ENCODE measurements around the gene PARD3B. TPM values are rescaled to one million over a fixed set of nuclear protein-coding genes. Genes with fewer than 3 reads are reported as not detected.
A peak's percentile ranks its signal among the peaks of the same experiment; 100 is the strongest.

Gene PARD3B
- total RNA-seq, 1 donor from 2014 or later = 8.4 TPM

DNA sequence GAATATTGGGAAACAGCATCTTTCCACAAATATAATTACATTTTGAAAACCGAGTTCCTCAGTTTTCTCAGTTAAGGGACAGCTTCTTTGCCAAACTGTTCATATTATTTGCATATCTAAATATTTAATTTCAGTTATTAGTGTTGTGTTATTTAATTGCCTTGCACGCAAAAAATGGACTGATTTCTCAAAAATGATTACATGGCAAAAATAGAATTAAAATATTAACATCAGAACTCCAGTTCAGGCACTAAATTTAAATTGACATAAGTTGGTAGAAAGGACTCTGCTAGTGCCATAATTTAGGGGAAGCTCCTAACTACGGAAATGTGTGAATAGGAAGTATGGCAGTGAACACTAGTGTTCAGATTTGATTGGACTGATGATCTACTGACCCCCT, 209.6 kb downstream of the PARD3B start:
- no peak for DNase-seq (ENCODE audit: low read depth, low spot score)

- DNase-seq (ENCODE audit: low read depth, low spot score) = no peak
Measured at GRCh38 chr2:204763974-204764703, 218.9 kb downstream of the PARD3B start.

DNA sequence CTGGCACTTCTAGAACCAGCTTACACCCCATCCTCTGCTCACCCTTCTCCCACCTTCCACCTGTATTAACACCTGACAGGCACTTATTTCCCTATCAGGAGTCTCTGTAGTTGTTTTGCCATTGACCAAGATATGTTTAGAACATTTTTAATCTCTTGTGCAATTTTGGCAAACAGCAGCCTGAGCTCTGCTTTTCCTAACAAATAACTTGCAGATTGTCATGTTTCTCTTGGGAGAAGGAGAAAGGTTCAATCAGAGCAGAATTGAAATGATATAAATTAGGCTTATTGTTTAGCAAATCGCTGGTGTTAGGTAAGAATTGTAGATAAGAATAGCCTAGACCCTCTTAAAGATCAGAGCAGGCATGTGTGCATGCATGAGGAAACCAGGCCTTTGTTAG, 225.5 kb downstream of the PARD3B start:
- no peak for DNase-seq (ENCODE audit: low read depth, low spot score)

GRCh38 chr2:204771721-204772120, 226.4 kb downstream of the PARD3B start:
- no peak for DNase-seq (ENCODE audit: low read depth, low spot score)

GRCh38 chr2:204772546-204772945, 227.3 kb downstream of the PARD3B start:
- no peak for DNase-seq (ENCODE audit: low read depth, low spot score)

- DNase-seq (ENCODE audit: low read depth, low spot score) = no peak
Measured at GRCh38 chr2:204775766-204776165, 230.5 kb downstream of the PARD3B start.

GRCh38 chr2:204776781-204777559, 231.7 kb downstream of the PARD3B start:
- no peak for DNase-seq (ENCODE audit: low read depth, low spot score)

GRCh38 chr2:204779771-204780170, 234.5 kb downstream of the PARD3B start:
- DNase-seq (ENCODE audit: low read depth, low spot score) = no peak

GRCh38 chr2:204781941-204782340, 236.7 kb downstream of the PARD3B start:
- DNase-seq (ENCODE audit: low read depth, low spot score) = no peak

DNA sequence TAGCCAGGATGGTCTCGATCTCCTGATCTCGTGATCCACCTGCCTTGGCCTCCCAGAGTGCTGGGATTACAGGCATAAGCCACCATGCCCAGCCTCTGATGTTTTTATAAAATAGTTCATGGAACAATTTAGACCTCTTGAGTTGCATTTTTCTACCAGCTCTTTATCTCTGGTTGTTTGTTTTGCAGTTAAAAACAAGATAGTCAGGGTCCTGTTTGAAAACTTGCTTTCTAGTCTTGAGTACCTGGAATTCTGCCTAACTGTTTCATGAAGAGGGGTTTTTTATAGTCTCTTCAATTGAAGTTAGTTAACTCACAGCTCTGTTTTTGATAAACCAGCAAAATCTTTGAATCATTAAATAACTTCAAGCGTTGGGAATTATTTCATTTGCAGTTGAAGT, 244.8 kb downstream of the PARD3B start:
- no peak for DNase-seq (ENCODE audit: low read depth, low spot score)

- no peak for DNase-seq (ENCODE audit: low read depth, low spot score)
Measured at GRCh38 chr2:204791230-204791629, 246.0 kb downstream of the PARD3B start.

- DNase-seq (ENCODE audit: low read depth, low spot score) = no peak
Measured at GRCh38 chr2:204794624-204795023, 249.3 kb downstream of the PARD3B start.

- DNase-seq (ENCODE audit: low read depth, low spot score) = peak; percentile 61
Measured at GRCh38 chr2:204795156-204795555, 249.9 kb downstream of the PARD3B start.

DNA sequence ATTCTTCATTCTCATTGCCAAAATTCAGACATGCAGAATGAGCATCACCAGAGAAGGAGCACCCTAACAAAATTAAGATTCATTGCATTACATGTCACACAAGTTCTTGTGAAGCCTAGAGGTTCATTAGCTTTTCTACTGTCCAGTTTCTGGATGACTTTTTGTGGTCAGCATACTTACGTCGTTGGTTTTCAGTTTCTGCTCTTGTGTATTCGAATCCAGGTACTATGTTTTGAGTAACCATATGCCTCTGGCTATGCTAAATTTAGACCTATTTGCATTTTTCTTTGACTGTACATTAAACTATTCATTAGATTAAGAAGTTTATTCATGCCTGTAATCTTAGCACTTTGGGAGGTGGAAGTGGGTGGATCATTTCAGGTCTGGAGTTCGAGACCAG, 251.3 kb downstream of the PARD3B start:
- no peak for DNase-seq (ENCODE audit: low read depth, low spot score)

- DNase-seq (ENCODE audit: low read depth, low spot score) = no peak
Measured at GRCh38 chr2:204799791-204800190, 254.5 kb downstream of the PARD3B start.

GRCh38 chr2:204808494-204808893, 263.2 kb downstream of the PARD3B start:
- DNase-seq (ENCODE audit: low read depth, low spot score) = no peak

GRCh38 chr2:204824751-204825453, 279.6 kb downstream of the PARD3B start:
- no peak for DNase-seq (ENCODE audit: low read depth, low spot score)

- no peak for DNase-seq (ENCODE audit: low read depth, low spot score)
Measured at GRCh38 chr2:204825681-204826080, 280.4 kb downstream of the PARD3B start.

DNA sequence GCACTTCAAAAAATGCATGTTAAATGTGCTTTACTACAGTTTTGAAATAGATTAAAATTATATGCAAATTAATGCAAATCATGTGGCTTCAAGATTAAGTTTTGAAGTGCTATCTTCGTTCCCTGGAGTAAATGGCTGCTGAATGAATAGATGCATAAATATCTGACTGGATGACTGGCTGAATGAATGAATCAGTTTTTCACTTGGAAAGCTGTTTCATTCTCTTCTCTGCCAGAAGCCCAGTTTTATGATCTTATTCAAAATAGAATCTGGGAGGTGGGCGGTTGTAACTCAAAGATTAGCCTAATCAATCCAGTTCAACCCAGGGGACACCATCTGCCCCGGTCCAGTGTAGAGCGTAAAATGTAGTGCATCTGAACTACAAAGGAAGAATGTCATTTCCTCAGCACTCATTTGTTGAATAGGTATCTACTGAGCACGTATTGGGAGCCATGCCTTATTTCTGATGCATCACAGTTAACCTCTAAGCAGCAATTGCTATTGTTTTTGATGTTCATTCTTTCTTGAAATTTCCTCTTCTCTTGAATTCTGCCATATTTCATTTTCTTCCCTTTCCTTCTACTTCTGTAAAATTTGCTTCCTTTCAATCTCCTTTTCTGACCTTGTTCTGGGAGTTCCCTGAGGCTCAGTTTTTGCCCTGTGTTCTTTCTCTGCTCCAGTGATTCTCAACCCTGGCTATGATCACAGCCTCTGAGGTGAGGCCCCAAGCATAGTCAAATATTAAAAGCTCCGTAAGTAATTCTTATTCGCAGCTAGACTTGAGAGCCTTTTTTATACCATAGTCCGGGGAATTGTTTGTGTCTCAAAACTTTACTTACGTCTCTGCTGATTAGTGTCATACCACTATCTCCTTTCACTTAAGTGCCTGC, 282.7 kb downstream of the PARD3B start:
- DNase-seq (ENCODE audit: low read depth, low spot score) = no peak

- no peak for DNase-seq (ENCODE audit: low read depth, low spot score)
Measured at GRCh38 chr2:204834716-204835384, 289.6 kb downstream of the PARD3B start.

- no peak for DNase-seq (ENCODE audit: low read depth, low spot score)
Measured at GRCh38 chr2:204835786-204836185, 290.5 kb downstream of the PARD3B start.
